IPS DF 19.7 (cell line): ENCODE measurements around the gene MAPKAPK5.
"Not testable (repeated sequence)": the region's sequence is repeated elsewhere in the genome, so short reads cannot be mapped to it uniquely, and the experiment has no call there.

Source experiments
- DNase-seq: peaks from one replicate; pipeline ENCODE4 v3.0.0-alpha.2; 2013; ENCODE audit warnings: low read depth, low spot score

MAPKAPK5 gene, protein sequence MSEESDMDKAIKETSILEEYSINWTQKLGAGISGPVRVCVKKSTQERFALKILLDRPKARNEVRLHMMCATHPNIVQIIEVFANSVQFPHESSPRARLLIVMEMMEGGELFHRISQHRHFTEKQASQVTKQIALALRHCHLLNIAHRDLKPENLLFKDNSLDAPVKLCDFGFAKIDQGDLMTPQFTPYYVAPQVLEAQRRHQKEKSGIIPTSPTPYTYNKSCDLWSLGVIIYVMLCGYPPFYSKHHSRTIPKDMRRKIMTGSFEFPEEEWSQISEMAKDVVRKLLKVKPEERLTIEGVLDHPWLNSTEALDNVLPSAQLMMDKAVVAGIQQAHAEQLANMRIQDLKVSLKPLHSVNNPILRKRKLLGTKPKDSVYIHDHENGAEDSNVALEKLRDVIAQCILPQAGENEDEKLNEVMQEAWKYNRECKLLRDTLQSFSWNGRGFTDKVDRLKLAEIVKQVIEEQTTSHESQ

DNA sequence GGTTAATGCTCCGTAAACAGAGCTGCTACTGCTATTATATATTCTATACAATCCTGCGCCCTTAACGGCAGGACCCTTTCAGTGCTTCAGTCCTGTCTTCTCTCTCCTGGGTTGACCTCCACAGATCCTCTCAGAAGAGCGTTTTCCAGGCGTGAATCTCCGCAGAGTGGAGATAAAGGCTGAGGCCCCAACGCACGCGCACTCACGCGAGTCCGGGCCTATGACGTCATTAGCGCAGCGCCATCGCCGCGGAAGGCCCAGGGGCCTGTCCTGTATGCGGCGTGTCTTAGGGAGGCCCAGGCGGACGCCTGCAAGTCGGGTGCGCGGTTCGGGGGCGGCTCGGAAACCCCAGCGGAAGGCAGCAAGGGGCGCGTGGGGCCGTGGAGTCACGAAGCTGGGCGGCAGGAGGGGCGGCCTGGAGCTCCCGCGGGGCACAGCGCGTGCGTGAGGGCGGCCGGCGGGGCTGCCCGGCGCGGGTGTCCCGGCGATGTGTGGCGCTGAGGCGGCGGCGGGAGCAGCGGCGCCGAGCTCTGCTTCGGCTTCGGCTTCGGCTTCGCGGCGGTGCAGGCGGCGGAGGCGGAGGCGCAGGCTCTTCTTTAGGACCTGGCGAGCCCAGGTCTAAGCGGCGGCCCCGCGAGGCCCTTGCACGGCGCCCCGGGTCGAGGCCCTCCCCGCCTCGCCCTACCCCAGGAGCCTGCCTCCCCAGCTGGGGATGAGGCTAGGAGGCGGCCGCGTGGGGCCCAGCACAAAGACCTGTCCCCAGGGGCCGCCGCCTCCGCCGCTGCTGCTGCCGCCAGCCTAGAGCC lies at the start of gene MAPKAPK5:
TSS of gene MAPKAPK5 (plus strand) at position 479 of the 806 bp plus-strand sequence. CDS start 506 bp downstream, outside the sequence.
- DNase-seq: peak; percentile 75

GRCh38 chr12:111792856-111793235 lies 49.2 kb upstream of the MAPKAPK5 start:
- no peak for DNase-seq

DNA sequence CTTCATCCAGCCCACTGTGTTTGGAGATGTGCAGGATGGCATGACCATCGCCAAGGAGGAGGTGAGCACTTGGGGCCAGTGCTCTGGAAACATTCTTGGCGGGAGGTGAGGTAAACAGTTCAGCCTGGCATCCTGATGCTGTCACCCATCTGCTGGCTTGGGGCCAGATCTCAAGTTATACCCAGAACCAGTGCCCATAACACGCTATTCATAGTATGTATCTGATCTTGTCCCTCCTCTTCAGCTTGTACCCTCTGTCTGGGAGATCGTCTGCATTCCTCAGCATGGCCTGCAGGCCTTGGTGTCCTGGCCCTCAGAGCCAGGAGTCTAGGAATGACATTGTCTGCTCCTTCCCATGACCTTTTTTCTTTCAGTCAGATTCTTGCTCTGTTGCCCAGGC lies 43.8 kb upstream of the MAPKAPK5 start:
- no peak for DNase-seq

DNA sequence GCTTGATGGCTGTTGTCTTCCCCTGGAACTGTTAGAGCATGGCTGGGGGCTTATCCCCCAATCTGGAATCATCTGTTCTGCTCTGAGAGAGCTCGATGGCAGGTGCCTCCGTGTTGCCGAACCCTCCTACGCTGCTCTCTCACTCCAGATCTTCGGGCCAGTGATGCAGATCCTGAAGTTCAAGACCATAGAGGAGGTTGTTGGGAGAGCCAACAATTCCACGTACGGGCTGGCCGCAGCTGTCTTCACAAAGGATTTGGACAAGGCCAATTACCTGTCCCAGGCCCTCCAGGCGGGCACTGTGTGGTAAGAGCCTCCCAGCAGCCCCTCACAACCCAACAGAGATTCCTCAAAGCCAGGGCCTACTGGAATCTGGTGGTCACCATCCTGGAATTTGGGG lies 42.3 kb upstream of the MAPKAPK5 start:
- DNase-seq: no peak

DNA sequence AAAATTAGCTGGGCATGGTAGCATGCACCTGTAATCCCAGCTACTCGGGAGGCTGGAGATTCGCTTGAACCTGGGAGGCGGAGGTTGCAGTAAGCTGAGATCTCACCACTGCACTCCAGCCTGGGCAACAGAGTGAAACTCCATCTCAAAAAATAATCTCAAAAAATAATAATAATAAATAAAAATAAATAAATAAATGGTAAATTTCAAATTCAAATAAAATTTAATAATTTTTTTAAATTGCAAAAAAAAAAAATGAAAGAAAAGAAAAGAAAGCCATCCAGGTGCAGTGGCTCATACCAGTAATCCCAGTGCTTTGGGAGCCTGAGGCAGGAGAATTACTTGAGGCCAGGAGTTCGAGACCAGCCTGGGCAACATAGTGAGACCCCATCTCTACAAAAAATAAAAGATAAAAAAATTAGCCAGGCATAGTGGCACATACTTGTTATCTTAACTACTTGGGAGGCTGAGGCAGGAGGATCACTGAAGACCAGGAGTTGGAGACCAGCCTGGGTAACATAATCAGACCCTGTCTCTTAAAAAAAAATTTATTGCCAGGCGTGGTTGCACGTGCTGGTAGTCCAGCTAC lies 38.9 kb upstream of the MAPKAPK5 start:
- DNase-seq: no peak

DNA sequence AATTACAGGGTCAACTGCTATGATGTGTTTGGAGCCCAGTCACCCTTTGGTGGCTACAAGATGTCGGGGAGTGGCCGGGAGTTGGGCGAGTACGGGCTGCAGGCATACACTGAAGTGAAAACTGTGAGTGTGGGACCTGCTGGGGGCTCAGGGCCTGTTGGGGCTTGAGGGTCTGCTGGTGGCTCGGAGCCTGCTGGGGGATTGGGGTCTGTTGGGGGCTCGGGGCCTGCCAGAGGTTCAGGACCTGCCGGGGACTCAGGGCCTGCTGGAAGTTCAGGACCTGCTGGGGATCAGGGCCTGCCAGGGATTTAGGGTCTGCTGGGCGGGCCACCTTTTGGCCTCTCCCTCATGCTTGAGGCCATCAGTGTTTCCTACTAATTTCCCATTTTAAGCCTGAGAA lies 38.2 kb upstream of the MAPKAPK5 start:
- DNase-seq: no peak

DNA sequence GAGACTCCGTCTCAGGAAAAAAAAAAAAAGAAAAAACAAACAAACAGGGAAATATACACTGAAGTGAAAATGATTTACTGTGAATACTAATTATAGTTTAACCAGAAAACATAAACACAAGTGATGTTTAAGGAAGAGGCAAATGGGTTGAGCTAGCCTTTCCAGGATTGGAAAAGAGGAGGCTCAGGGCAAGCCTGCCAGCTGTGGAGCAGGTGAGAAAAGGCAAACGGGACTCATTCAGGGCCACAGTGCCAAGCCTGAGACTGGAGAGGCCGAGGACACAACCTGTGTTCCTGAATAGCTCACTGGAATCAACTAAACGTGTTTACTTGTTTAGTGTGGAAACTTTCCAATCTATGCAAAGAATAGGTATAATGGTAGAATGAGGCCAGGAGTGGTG lies 35.7 kb upstream of the MAPKAPK5 start:
- DNase-seq: no peak

GRCh38 chr12:111807232-111807631 lies 34.8 kb upstream of the MAPKAPK5 start:
- no peak for DNase-seq

DNA sequence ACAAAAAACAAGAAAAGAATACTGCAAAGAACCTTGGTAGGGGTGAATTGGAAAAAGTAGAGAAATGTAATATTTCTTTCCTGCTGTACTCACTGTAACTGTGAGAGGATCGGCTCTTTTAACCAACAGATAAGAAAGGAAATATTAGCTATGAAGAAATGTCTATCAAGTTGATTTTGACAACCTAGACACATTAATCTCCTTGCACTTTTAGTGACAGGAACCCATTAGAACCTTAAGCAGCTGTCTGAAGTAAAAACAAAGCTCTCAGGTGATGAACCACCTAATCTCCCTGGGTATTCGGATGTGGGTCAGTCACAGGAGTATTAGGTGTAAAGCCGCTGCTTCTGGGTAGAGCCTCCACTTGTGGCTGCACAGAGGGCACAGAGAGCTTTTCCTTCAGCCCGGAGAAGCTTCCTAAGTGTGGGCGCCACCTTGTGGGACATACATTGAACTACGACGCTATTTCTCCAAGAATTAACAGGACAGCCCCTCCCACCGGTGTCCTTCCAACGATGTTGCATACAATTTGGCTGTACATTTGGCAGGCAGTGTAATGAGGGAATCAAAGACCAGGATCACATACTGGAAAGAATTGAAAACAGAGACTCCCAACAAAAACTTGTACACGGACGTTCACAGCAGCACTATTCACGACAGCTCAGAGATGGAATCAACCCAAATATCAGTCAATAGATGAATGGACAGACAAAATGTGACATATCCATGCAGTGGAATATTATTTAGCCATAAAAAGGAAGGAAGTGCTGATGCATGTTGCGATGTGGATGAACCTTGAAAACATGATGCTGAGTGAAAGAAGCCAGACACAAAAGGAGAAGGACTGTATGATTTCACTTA lies 28.9 kb upstream of the MAPKAPK5 start:
- peak; percentile 59 for DNase-seq

DNA sequence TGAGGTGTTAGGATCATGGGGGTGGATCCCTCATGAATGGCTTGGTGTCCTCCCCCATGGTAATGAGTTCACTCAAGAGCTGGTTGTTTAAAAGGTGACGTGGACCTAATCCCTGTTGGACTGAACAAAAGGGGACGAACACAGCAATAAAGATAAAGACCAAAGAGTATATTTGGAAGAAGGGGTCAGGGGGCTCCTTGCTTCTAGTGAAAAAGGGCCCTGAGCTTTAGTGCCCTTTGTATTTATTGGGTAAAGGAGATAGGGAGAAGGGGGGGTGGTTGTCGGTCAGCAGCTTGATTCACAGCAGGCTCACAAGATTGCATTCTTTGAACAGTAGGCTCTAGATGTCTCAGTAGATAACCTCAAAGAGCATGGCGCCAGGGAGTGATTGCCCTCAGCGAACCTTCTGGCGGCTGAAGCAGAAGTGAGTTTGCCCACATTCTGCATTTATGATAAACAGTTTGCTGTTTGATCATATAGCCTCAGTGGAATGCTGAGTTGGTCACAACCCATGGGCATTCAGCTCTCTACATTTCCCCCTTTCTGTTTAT lies 25.9 kb upstream of the MAPKAPK5 start:
- DNase-seq: no peak

- not testable (repeated sequence) for DNase-seq
Measured at GRCh38 chr12:111816898-111817297, 25.1 kb upstream of the MAPKAPK5 start.

DNA sequence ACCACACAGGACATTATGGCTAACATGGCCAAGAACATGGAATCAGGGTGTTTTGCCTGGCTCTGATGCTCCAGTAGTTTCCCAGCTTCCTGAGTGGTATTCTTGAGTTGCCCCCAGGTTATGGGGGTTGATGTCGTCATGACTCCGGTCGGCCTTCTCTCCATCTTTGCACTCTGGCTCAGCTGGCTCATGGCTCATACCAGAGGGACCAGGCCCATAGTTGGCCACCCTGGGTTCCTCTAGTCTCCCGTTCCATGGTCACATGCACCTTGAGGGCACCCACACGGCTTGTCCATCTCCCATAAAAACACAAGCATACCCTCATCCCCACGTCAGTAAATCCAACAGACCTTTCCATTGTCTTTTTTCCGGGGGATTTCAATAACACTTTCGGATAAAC lies 23.7 kb upstream of the MAPKAPK5 start:
- DNase-seq: no peak

DNA sequence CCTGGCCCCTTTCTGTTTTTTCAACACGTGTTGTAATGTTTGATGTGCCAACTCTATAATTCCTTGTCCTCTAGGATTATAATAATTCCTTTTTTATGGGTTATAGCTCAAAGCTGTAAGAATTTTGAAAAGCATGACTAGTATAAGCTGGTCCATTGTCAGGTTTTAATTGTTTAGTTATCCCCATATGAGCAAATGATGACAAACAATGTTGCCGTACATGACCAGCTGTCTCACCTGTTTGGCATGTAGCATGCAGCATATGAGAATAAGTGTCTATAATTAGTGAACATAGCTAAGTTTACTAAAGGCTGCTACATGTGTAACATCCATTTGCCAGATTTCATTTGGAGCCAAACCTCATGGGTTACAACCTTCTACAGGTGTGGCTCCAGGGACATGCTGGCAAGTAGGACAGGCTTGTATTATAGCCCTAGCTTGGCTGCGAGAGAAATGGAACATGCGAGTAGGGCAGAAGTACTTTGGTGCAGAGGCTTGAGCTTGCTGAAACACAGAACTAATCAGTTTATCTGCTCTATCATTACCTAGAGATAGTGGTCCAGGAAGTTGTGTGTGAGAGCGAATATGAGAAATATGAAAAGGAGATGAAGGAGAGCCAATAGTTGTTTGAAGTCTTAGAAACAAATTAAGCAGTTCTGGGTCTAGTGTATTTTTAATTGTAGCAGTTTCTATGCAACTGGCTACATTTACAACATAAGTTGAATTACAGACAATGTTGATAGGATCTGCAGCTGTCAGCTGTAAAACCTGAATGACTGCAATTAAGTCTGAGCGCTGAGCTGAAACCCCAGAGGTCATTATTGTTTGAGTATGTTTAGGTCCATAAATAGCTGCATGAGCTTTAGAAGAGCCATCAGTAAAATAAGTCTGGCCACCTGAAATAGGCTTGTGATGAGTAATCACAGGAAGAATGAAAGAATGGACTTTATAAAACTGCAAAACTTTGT lies 22.6 kb upstream of the MAPKAPK5 start:
- no peak for DNase-seq

DNA sequence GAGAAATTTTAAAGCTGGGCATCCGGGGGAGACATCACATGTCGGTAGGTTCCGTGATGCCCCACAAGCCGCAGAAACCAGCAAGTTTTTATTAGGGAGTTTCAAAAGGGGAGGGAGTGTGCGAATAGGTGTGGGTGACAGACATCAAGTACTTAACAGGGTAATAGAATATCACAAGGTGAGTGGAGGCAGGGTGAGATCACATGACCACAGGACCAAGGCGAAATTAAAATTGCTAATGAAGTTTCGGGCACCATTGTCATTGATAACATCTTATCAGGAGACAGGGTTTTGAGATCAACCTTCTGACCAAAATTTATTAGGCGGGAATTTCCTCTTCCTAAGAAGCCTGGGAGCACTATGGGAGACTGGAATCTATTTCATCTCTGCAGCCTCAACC lies 21.2 kb upstream of the MAPKAPK5 start:
- DNase-seq: not testable (repeated sequence)

DNA sequence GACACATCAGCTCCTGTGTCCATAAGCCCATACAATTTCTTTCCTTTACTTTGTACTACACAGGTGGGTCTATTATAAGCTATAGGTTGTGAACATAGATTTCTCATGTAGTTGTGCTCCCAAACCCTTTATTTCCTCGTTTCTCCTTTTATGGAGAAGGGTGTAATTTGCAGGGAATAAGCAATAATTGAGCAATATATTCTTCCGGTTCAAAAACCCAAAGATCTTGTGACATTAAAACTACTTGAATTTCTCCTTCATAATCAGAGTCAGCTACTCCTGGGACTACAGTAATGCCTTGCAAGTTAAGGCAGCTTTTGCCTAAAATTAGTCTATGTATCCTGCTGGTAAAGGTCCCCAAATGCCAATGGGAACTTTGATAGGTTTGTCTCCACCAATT lies 19.1 kb upstream of the MAPKAPK5 start:
- DNase-seq: no peak

- DNase-seq: no peak
Measured at GRCh38 chr12:111823891-111824290, 18.1 kb upstream of the MAPKAPK5 start.

GRCh38 chr12:111824312-111824711 lies 17.7 kb upstream of the MAPKAPK5 start:
- DNase-seq: not testable (repeated sequence)

DNA sequence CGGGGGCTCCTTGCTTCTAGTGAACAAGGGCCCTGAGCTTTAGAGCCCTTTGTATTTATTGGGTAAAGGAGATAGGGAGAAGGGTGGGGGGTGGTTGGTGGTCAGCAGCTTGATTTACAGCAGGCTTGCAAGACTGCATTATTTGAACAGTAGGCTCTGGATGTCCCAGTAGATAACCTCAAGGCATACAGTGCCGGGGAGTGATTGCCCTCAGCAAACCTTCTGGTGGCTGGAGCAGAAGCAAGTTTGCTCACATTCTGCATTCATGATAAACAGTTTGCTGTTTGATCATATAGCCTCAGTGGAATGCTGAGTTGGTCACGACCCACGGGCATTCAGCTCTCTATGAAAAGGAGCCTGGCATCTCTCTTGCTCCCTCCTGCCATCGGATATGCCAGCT lies 16.5 kb upstream of the MAPKAPK5 start:
- no peak for DNase-seq

DNA sequence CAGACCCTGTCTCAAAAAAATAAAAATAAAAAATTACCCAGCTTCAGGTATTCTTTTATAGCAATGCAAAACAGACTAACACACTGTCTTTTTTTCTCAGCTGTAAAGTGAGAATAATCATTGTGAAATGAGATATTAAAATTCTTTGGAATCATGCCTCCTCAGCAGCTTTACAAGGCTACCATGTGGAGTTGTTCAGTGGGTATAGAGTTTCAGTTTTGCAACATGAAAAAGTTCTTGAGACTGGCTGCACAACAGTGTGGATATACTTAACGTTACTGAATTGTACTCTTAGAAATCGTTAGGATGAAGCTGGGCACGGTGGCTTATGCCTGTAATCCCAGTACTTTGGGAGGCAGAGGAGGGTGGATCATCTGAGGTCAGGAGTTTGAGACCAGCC lies 15.7 kb upstream of the MAPKAPK5 start:
- DNase-seq: no peak

DNA sequence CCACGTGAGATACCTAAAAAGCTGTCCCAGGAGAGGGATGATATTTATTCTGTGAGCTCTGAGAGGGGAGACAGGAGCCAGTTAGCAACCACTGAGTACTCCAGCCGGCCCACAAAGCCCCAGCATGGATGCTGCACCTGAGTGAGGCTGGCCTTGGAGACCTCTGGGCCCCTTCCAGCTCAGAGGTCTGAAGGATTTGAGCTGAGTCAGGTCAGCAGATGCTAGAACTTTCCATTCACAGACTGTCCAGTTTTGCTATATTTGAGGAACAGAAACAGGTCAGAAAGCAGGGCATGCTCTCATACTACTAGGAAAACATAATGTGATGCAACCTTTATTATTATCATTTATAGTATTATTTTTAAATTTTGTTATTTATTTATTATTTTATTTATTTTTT lies 15.0 kb upstream of the MAPKAPK5 start:
- no peak for DNase-seq
